HEK293 (cell line): ENCODE data around the gene CHL1.

Source experiments
- CTCF ChIA-PET: fragments of 350-600 bp; formaldehyde crosslinking; extraction: SDS; loops from one replicate; lab custom pipeline; 2021; ENCODE audit warnings: antibody characterized with exemption; lab: Yijun Ruan, JAX
- POLR2A ChIA-PET: fragments of 300-600 bp; formaldehyde crosslinking; extraction: SDS; loops from one replicate; lab custom pipeline; 2020; ENCODE audit warnings: antibody characterized with exemption, inconsistent platforms; lab: Yijun Ruan, JAX
- H3K27ac ChIP-seq: fragments of 200-500 bp; sonication (Bioruptor generic); 2 replicates; pipeline ENCODE4 v1.5.1; 2014; ENCODE audit warnings: low read depth, low read length, control low read depth, inconsistent platforms; ENCODE audit errors: extremely low read depth
- H3K36me3 ChIP-seq, 2 experiments: fragments of 200-500 bp in 1 of 2; sonication (Bioruptor generic) in 1 of 2; 1 replicate in 1 of 2; 2 replicates in 1 of 2; pipeline ENCODE4 v1.5.1; 2014 to 2017; ENCODE audit warnings: inconsistent platforms in 2 of 2, low read length in 2 of 2; ENCODE audit not compliant: control insufficient read depth in 2 of 2, insufficient read depth in 1 of 2
- H3K4me1 ChIP-seq: fragments of 200-500 bp; sonication (Bioruptor generic); 2 replicates; pipeline ENCODE4 v1.5.1; 2014; ENCODE audit warnings: mild to moderate bottlenecking, low read length, inconsistent platforms; ENCODE audit not compliant: control insufficient read depth, insufficient read depth
- H3K4me3 ChIP-seq: 2 replicates; pipeline ENCODE4 v1.5.1; 2011; ENCODE audit warnings: low read depth, mild to moderate bottlenecking, control low read depth, low read length, moderate library complexity
- H3K9me3 ChIP-seq: fragments of 200-500 bp; sonication (Bioruptor generic); 2 replicates; pipeline ENCODE4 v1.5.1; 2014; ENCODE audit warnings: low read depth, low read length, inconsistent platforms; ENCODE audit not compliant: control insufficient read depth, insufficient read depth
- GLIS1 ChIP-seq: fragments of 450-650 bp; formaldehyde crosslinking; IDR thresholded peaks from 2 replicates; pipeline ENCODE4 v1.5.1; 2016; ENCODE audit warnings: missing biosample characterization, missing genetic modification characterization
- PRDM1 ChIP-seq: fragments of 450-650 bp; formaldehyde crosslinking; IDR thresholded peaks from 2 replicates; pipeline ENCODE4; 2016; ENCODE audit warnings: missing biosample characterization, missing genetic modification characterization
- PRDM10 ChIP-seq: fragments of 450-650 bp; formaldehyde crosslinking; IDR thresholded peaks from 2 replicates; pipeline ENCODE4 v1.5.1; 2016; ENCODE audit warnings: missing biosample characterization, missing genetic modification characterization
- RBAK ChIP-seq: fragments of 450-650 bp; formaldehyde crosslinking; IDR thresholded peaks from 2 replicates; pipeline ENCODE4 v1.5.1; 2016; ENCODE audit warnings: missing biosample characterization, missing genetic modification characterization
- REST ChIP-seq: fragments of 450-650 bp; formaldehyde crosslinking; IDR thresholded peaks from 2 replicates; pipeline ENCODE4 v1.5.1; 2016; ENCODE audit warnings: missing biosample characterization, missing genetic modification characterization
- ZBTB1 ChIP-seq: fragments of 450-650 bp; formaldehyde crosslinking; IDR thresholded peaks from 2 replicates; pipeline ENCODE4 v1.5.1; 2016; ENCODE audit warnings: missing biosample characterization, missing genetic modification characterization
- ZBTB17 ChIP-seq: fragments of 450-650 bp; formaldehyde crosslinking; IDR thresholded peaks from 2 replicates; pipeline ENCODE4 v1.5.1; 2016; ENCODE audit warnings: missing biosample characterization, missing genetic modification characterization
- ZFP37 ChIP-seq: fragments of 450-650 bp; formaldehyde crosslinking; IDR thresholded peaks from 2 replicates; pipeline ENCODE4 v1.5.1; 2016; ENCODE audit warnings: missing biosample characterization, missing genetic modification characterization
- ZNF23 ChIP-seq: fragments of 450-650 bp; formaldehyde crosslinking; IDR thresholded peaks from 2 replicates; pipeline ENCODE4 v1.5.1; 2016; ENCODE audit warnings: missing biosample characterization, missing genetic modification characterization, borderline replicate concordance
- ZNF26 ChIP-seq: fragments of 450-650 bp; formaldehyde crosslinking; IDR thresholded peaks from 2 replicates; pipeline ENCODE4 v1.5.1; 2016; ENCODE audit warnings: missing biosample characterization, missing genetic modification characterization
- ZNF280D ChIP-seq: fragments of 450-650 bp; formaldehyde crosslinking; IDR thresholded peaks from 2 replicates; pipeline ENCODE4 v1.5.1; 2016; ENCODE audit warnings: missing biosample characterization, missing genetic modification characterization
- ZNF302 ChIP-seq: fragments of 450-650 bp; formaldehyde crosslinking; IDR thresholded peaks from 2 replicates; pipeline ENCODE4 v1.5.1; 2016; ENCODE audit warnings: missing biosample characterization, missing genetic modification characterization, low read depth
- ZNF394 ChIP-seq: fragments of 450-650 bp; formaldehyde crosslinking; IDR thresholded peaks from 2 replicates; pipeline ENCODE4 v1.5.1; 2016; ENCODE audit warnings: missing biosample characterization, missing genetic modification characterization, mild to moderate bottlenecking, moderate library complexity, borderline replicate concordance
- ZNF48 ChIP-seq: fragments of 450-650 bp; formaldehyde crosslinking; IDR thresholded peaks from 2 replicates; pipeline ENCODE4 v1.5.1; 2016; ENCODE audit warnings: missing biosample characterization, missing genetic modification characterization
- ZNF548 ChIP-seq: fragments of 450-650 bp; formaldehyde crosslinking; IDR thresholded peaks from 2 replicates; pipeline ENCODE4 v1.5.1; 2016; ENCODE audit warnings: missing biosample characterization, missing genetic modification characterization
- ZNF555 ChIP-seq: fragments of 450-650 bp; formaldehyde crosslinking; conservative IDR thresholded peaks from 2 replicates; pipeline ENCODE4 v1.5.1; 2017; ENCODE audit warnings: missing biosample characterization, mild to moderate bottlenecking, missing genetic modification characterization, inconsistent platforms
- ZNF610 ChIP-seq: fragments of 450-650 bp; formaldehyde crosslinking; IDR thresholded peaks from 2 replicates; pipeline ENCODE4 v1.5.1; 2016; ENCODE audit warnings: missing biosample characterization, missing genetic modification characterization, borderline replicate concordance
- ZNF677 ChIP-seq: fragments of 450-650 bp; IDR thresholded peaks from 2 replicates; pipeline ENCODE4 v1.5.0; 2018; ENCODE audit warnings: missing biosample characterization, mild to moderate bottlenecking, missing genetic modification characterization, moderate library complexity
- ZNF791 ChIP-seq: fragments of 450-650 bp; formaldehyde crosslinking; IDR thresholded peaks from 2 replicates; pipeline ENCODE4 v1.5.1; 2016; ENCODE audit warnings: missing biosample characterization, missing genetic modification characterization
- ZNF792 ChIP-seq: fragments of 450-650 bp; formaldehyde crosslinking; IDR thresholded peaks from 2 replicates; pipeline ENCODE4 v1.5.1; 2016; ENCODE audit warnings: missing biosample characterization, missing genetic modification characterization
- ZNF837 ChIP-seq: fragments of 450-650 bp; formaldehyde crosslinking; IDR thresholded peaks from 2 replicates; pipeline ENCODE4 v1.5.1; 2016; ENCODE audit warnings: missing biosample characterization, missing genetic modification characterization

CHL1 gene

GRCh38 chr3:324423-324822, 127.9 kb downstream of the CHL1 start (continued):
- TF ChIP-seq REST (tag by site-specific recombination): 0 out of 2 replicates have a peak, but pooled peaks have one; percentile 29

- ChIA-PET POLR2A (no interaction called here), CTCF (no interaction called here)
- Histone ChIP-seq H3K9me3 (no peaks in the 10 kb centered on the region), H3K27ac (no peak overlapping the region), H3K36me3 (no peaks in the 10 kb centered on the region), H3K4me3 (no peak overlapping the region), H3K4me1 (no peaks in the 10 kb centered on the region)
- TF ChIP-seq PRDM1 (tag by site-specific recombination) (0 out of 2 replicates have a peak, but pooled peaks have one; percentile 19), ZBTB1 (tag by site-specific recombination) (no peak)
Observed at GRCh38 chr3:325495-325894, 128.9 kb downstream of the CHL1 start.

- Histone ChIP-seq H3K4me1 (no peaks in the 10 kb centered on the region), H3K9me3 (no peaks in the 10 kb centered on the region), H3K36me3 (no peaks in the 10 kb centered on the region), H3K27ac (no peak overlapping the region), H3K4me3 (no peak overlapping the region)
- ChIA-PET POLR2A (no interaction called here), CTCF (interaction anchor here (1.1 kb wide), 1 partner anchor 9 kb away, joined by 4 read pairs; no protein-coding TSS in a partner anchor)
- no peak for TF ChIP-seq ZNF48 (tag by site-specific recombination)
- no peak for TF ChIP-seq ZNF548 (tag by site-specific recombination)
- TF ChIP-seq ZNF837 (tag by site-specific recombination): no peak
- no peak for TF ChIP-seq ZNF23 (tag by site-specific recombination)
- no peak for TF ChIP-seq PRDM10 (tag by site-specific recombination)
- TF ChIP-seq ZNF394 (tag by site-specific recombination): no peak
- no peak for TF ChIP-seq ZNF677 (tag by site-specific recombination)
- no peak for TF ChIP-seq ZNF792 (tag by site-specific recombination)
- TF ChIP-seq ZNF26: no peak
- TF ChIP-seq ZFP37 (tag by site-specific recombination): no peak
- no peak for TF ChIP-seq RBAK (tag by site-specific recombination)
- TF ChIP-seq ZNF280D (tag by site-specific recombination): no peak
- no peak for TF ChIP-seq ZBTB17
- no peak for TF ChIP-seq GLIS1
- no peak for TF ChIP-seq ZNF610 (tag by site-specific recombination)
- no peak for TF ChIP-seq ZNF791 (tag by site-specific recombination)
- no peak for TF ChIP-seq ZNF302 (tag by site-specific recombination)
- TF ChIP-seq ZNF555 (tag by site-specific recombination): no peak
Observed at GRCh38 chr3:330494-331115, 134.0 kb downstream of the CHL1 start.
